Mesothelial cell of epicardium (in vitro differentiated cells): ENCODE data around the gene FOLR2. TPM values are rescaled to one million over a fixed set of nuclear protein-coding genes. Genes with fewer than 3 reads are reported as not detected.
A peak's percentile ranks its signal among the peaks of the same experiment; 100 is the strongest.

ENCODE experiments used
- DNase-seq, 2 experiments: peaks; one replicate each; pipeline ENCODE4 v3.0.0; 2021; ENCODE audit warnings: low spot score in 2 of 2; ENCODE audit not compliant: unreplicated experiment in 2 of 2
- H3K27ac Mint-ChIP-seq: 2 replicates; pipeline ENCODE4 v1.8.0; 2021; ENCODE audit warnings: mixed read lengths
- H3K27me3 Mint-ChIP-seq: 2 replicates; pipeline ENCODE4 v1.8.0; 2021; ENCODE audit warnings: low read depth, mixed read lengths
- H3K36me3 Mint-ChIP-seq: 2 replicates; pipeline ENCODE4 v1.8.0; 2021; ENCODE audit warnings: mixed read lengths
- H3K4me1 Mint-ChIP-seq: 2 replicates; pipeline ENCODE4 v1.8.0; 2021; ENCODE audit warnings: mixed read lengths
- H3K4me3 Mint-ChIP-seq: 2 replicates; pipeline ENCODE4 v1.8.0; 2021; ENCODE audit warnings: mild to moderate bottlenecking, moderate library complexity, mixed read lengths
- H3K9me3 Mint-ChIP-seq: 2 replicates; pipeline ENCODE4 v1.8.0; 2021; ENCODE audit warnings: mixed read lengths
- CTCF ChIP-seq: fragments of 200-600 bp; sonication (generic); IDR thresholded peaks from one replicate; pipeline ENCODE4 v1.5.0; 2021; ENCODE audit warnings: antibody characterized with exemption; ENCODE audit not compliant: unreplicated experiment
- total RNA-seq: library from RNA; stranded (reverse); gene quantifications from 3 replicates; pipeline ENCODE4 v1.2.1, GENCODE V29; 2021

FOLR2 gene
- total RNA-seq, 1 donor from 2014 or later = not detected

- Mint-ChIP-seq H3K9me3 (no peaks in the 10 kb centered on the region), H3K4me3 (peak overlapping the region; percentile 36), H3K36me3 (no peaks in the 10 kb centered on the region), H3K4me1 (peaks cover 17% of the 10 kb centered on the region), H3K27me3 (peaks cover 42% of the 10 kb centered on the region), H3K27ac (no peak overlapping the region)
- DNase-seq = no peak
- no peak for TF ChIP-seq CTCF
These were observed 28.0 kb downstream of the FOLR2 start for GRCh38 chr11:72244361-72245262.

- Mint-ChIP-seq H3K4me3 (no peak overlapping the region), H3K27me3 (peaks cover 47% of the 10 kb centered on the region), H3K27ac (no peak overlapping the region), H3K4me1 (peaks cover 15% of the 10 kb centered on the region), H3K9me3 (no peaks in the 10 kb centered on the region), H3K36me3 (no peaks in the 10 kb centered on the region)
- no peak for DNase-seq
- no peak for TF ChIP-seq CTCF
These were observed 28.7 kb downstream of the FOLR2 start for GRCh38 chr11:72245263-72245816.

- Mint-ChIP-seq H3K9me3 (no peaks in the 10 kb centered on the region), H3K27me3 (peaks cover 44% of the 10 kb centered on the region), H3K27ac (no peak overlapping the region), H3K36me3 (no peaks in the 10 kb centered on the region), H3K4me1 (peaks cover 9% of the 10 kb centered on the region), H3K4me3 (no peak overlapping the region)
- no peak for TF ChIP-seq CTCF
- DNase-seq = peak in 1 of 2 experiments; percentile 7
These were observed 31.0 kb downstream of the FOLR2 start for GRCh38 chr11:72247584-72247983.

- H3K27me3 Mint-ChIP-seq = peaks cover 53% of the 10 kb centered on the region
- no peak overlapping the region for H3K4me3 Mint-ChIP-seq
- peak in 1 of 2 experiments; percentile 9 for DNase-seq
- H3K9me3 Mint-ChIP-seq = peaks cover 5% of the 10 kb centered on the region
- no peak overlapping the region for H3K27ac Mint-ChIP-seq
- H3K36me3 Mint-ChIP-seq = no peaks in the 10 kb centered on the region
- no peak for TF ChIP-seq CTCF
- no peaks in the 10 kb centered on the region for H3K4me1 Mint-ChIP-seq
These were observed 33.4 kb downstream of the FOLR2 start for GRCh38 chr11:72249961-72250360.

GRCh38 chr11:72250661-72251464 is 34.3 kb downstream of the FOLR2 start:
- no peak overlapping the region for H3K4me3 Mint-ChIP-seq

More at GRCh38 chr11:72250661-72251464, 34.3 kb downstream of the FOLR2 start:
- Mint-ChIP-seq H3K27ac (no peak overlapping the region), H3K9me3 (peaks cover 5% of the 10 kb centered on the region), H3K27me3 (peaks cover 60% of the 10 kb centered on the region), H3K36me3 (no peaks in the 10 kb centered on the region), H3K4me1 (no peaks in the 10 kb centered on the region)
- DNase-seq = peak in 1 of 2 experiments; percentile 31
- TF ChIP-seq CTCF = no peak
